Colonic mucosa (tissue), 4 donors: ENCODE measurements around the gene PTPRN2. TPM values are rescaled to one million over a fixed set of nuclear protein-coding genes. Genes with fewer than 3 reads are reported as not detected.

Experiments
- DNase-seq: peaks from one replicate; pipeline ENCODE4 v3.0.0-alpha.2; 2020
- H3K27ac ChIP-seq: fragments of 200-600 bp; one replicate; pipeline ENCODE4 v1.8.0; 2021
- H3K27me3 ChIP-seq: fragments of 200-600 bp; one replicate; pipeline ENCODE4 v1.8.0; 2021
- H3K36me3 ChIP-seq: fragments of 200-600 bp; one replicate; pipeline ENCODE4 v1.8.0; 2021
- H3K4me1 ChIP-seq: fragments of 200-600 bp; one replicate; pipeline ENCODE4 v1.8.0; 2021; ENCODE audit warnings: mild to moderate bottlenecking
- H3K4me3 ChIP-seq: fragments of 200-600 bp; one replicate; pipeline ENCODE4 v1.8.0; 2021
- H3K9ac ChIP-seq, 2 donors: one replicate each; pipeline ENCODE4 v1.7.0; 2013; ENCODE audit warnings: control low read depth in 2 of 2, low read depth in 2 of 2, low read length in 2 of 2
- H3K9me3 ChIP-seq: fragments of 200-600 bp; one replicate; pipeline ENCODE4 v1.8.0; 2021
- CTCF ChIP-seq: fragments of 200-600 bp; IDR thresholded peaks from one replicate; pipeline ENCODE4 v1.8.0; 2022; ENCODE audit warnings: antibody characterized with exemption, mild to moderate bottlenecking
- intact Hi-C: fragments of 100-400 bp; cut with DNase I; formaldehyde crosslinking; loops from one replicate; pipeline ENCODE4 v1.14.1; 2022
- total RNA-seq, 2 donors: library from RNA; stranded (reverse); fragmentation: NEBNext Ultra II Directional in 1 of 2; extraction: Animal tissue kit (Norgen Biotek cat#: 25700) in 1 of 2; gene quantifications; one replicate each; pipeline ENCODE4 v1.2.1, GENCODE V29; 2021
- donor health status: healthy.
- donor health status: DM: no; HTN: no; CAD: no.
- donor health status: DM: no; HTN: no; CAD: no.

Gene PTPRN2
- total RNA-seq, 2 donors from 2014 or later, result 14.7 to 21.6 TPM

GRCh38 chr7:158080899-158081445, 506.7 kb downstream of the PTPRN2 start:
- intact Hi-C loops, result no loop called here
- Histone ChIP-seq H3K4me3 (no peak overlapping the region), H3K36me3 (no peaks in the 10 kb centered on the region), H3K27ac (no peak overlapping the region), H3K9ac (no peak overlapping the region), H3K9me3 (no peaks in the 10 kb centered on the region), H3K4me1 (no peaks in the 10 kb centered on the region), H3K27me3 (no peaks in the 10 kb centered on the region)
- no peak for TF ChIP-seq CTCF
- no peak for DNase-seq

- no peak overlapping the region for H3K4me3 ChIP-seq
- H3K4me1 ChIP-seq, result no peaks in the 10 kb centered on the region
- no peak overlapping the region for H3K9ac ChIP-seq
- H3K36me3 ChIP-seq, result no peaks in the 10 kb centered on the region
- DNase-seq, result no peak
- intact Hi-C loops, result no loop called here
- TF ChIP-seq CTCF, result no peak
- no peak overlapping the region for H3K27ac ChIP-seq
- H3K9me3 ChIP-seq, result no peaks in the 10 kb centered on the region
- no peaks in the 10 kb centered on the region for H3K27me3 ChIP-seq
These were observed 509.4 kb downstream of the PTPRN2 start for GRCh38 chr7:158077934-158078910.

- no peaks in the 10 kb centered on the region for H3K4me1 ChIP-seq
- H3K27ac ChIP-seq, result no peak overlapping the region
- DNase-seq, result no peak
- H3K36me3 ChIP-seq, result no peaks in the 10 kb centered on the region
- H3K4me3 ChIP-seq, result no peak overlapping the region
- H3K9ac ChIP-seq, result no peak overlapping the region
- intact Hi-C loops, result no loop called here
- H3K9me3 ChIP-seq, result no peaks in the 10 kb centered on the region
- TF ChIP-seq CTCF, result no peak
- H3K27me3 ChIP-seq, result no peaks in the 10 kb centered on the region
These were observed 510.3 kb downstream of the PTPRN2 start for GRCh38 chr7:158077151-158077840.

- H3K27ac ChIP-seq, result no peak overlapping the region
- H3K36me3 ChIP-seq, result no peaks in the 10 kb centered on the region
- intact Hi-C loops, result no loop called here
- no peaks in the 10 kb centered on the region for H3K4me1 ChIP-seq
- no peak overlapping the region for H3K4me3 ChIP-seq
- no peak for DNase-seq
- no peak for TF ChIP-seq CTCF
- H3K9me3 ChIP-seq, result no peaks in the 10 kb centered on the region
- H3K9ac ChIP-seq, result no peak overlapping the region
- H3K27me3 ChIP-seq, result no peaks in the 10 kb centered on the region
These were observed 511.0 kb downstream of the PTPRN2 start for GRCh38 chr7:158076656-158077055.

- DNase-seq, result no peak
- H3K27me3 ChIP-seq, result no peaks in the 10 kb centered on the region
- no peaks in the 10 kb centered on the region for H3K9me3 ChIP-seq
- H3K27ac ChIP-seq, result no peak overlapping the region
- intact Hi-C loops, result no loop called here
- TF ChIP-seq CTCF, result no peak
- no peaks in the 10 kb centered on the region for H3K4me1 ChIP-seq
- H3K36me3 ChIP-seq, result no peaks in the 10 kb centered on the region
- H3K4me3 ChIP-seq, result no peak overlapping the region
- H3K9ac ChIP-seq, result no peak overlapping the region
These were observed 511.4 kb downstream of the PTPRN2 start for GRCh38 chr7:158076215-158076614.
